AG08396 (cell line): ENCODE measurements around the gene RBM20.

Source experiments
- DNase-seq: peaks from one replicate; pipeline ENCODE4 v3.0.0; 2012; ENCODE audit warnings: low spot score, mixed read lengths

Gene RBM20

DNA sequence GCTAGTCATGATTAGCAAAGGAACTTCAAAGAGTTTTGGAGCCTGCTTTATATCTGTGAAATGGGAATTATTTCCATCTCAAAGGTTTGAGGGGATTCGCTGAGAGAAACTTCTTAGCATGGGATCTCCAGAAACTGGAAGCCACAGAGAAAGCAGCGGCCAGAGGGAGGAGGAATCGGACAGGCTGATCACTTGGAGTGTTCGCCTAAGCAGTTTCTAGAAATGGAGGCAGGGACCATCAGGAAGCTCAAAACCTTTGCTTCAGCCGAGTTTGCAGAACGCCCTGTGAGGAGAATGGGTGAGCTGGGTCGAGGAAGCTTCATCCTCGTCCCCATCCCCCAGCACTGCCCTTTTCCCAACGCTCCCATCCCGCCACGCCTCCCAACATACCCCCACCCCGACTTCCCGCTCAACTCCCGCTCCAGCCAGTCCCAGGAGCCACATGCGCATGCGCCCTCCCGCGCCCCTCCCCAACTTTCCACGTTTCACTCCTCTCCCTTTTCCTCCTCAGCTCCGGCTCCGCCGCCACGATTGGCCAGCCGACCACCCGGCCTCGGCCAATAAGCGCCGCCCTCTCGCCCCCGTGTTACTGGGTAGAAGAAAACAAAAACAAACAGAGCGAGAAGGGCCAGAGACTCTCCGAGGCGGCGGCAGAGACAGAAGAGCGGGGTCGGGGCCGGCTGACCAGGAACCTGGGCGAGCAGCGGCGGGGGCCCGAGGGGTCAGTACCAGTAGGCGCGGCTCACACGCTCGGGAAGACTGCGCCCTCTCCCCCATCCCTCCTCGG lies 227.4 kb downstream of the RBM20 start, which contains the start of gene PDCD4:
PDCD4 (plus strand) TSS at position 631 of the 787 bp plus-strand sequence. CDS start 4,100 bp downstream, outside the sequence.
- DNase-seq = peak; percentile 97

DNA sequence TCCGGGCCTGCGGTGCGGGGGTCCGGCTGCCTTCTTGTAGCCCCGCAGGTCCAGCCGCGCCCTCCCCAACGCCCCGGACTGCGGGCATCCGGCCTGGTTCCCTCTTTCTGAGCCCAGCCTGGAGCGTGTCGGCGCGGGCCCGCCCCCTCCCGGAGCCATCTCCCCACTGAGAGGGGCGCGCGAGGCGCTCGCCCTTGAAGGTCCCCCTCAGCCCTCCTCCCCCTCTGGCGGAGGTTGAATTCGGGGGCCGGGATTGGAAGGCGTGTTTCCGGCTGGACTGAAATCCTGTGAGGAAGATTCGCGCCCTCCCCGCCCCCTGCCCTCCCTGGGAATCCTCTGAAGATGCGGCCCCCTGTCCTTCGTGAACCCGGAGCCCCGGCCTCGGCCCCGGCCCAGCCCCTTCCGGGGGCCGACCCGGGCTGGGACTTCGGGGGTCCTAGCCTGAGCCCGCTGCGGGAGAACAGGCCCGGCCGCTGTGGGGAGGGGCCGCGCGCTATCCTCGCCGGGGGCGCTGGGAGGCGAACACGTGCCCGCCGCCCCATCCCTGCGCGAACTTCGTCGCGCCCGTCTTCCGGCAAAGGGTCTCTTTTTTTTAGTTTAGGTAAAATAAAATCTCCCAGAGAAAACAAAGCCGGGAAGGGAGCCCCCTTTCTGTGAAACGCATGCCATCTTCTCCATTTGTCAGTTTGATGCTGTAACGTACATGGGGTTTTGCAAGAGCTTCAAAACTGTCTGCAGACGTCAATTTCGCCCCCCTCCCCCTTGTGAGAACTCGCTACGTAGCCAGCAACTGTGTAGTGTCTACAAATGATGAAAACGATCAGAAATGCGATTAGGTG lies 228.2 kb downstream of the RBM20 start:
- DNase-seq = peak; percentile 47

DNA sequence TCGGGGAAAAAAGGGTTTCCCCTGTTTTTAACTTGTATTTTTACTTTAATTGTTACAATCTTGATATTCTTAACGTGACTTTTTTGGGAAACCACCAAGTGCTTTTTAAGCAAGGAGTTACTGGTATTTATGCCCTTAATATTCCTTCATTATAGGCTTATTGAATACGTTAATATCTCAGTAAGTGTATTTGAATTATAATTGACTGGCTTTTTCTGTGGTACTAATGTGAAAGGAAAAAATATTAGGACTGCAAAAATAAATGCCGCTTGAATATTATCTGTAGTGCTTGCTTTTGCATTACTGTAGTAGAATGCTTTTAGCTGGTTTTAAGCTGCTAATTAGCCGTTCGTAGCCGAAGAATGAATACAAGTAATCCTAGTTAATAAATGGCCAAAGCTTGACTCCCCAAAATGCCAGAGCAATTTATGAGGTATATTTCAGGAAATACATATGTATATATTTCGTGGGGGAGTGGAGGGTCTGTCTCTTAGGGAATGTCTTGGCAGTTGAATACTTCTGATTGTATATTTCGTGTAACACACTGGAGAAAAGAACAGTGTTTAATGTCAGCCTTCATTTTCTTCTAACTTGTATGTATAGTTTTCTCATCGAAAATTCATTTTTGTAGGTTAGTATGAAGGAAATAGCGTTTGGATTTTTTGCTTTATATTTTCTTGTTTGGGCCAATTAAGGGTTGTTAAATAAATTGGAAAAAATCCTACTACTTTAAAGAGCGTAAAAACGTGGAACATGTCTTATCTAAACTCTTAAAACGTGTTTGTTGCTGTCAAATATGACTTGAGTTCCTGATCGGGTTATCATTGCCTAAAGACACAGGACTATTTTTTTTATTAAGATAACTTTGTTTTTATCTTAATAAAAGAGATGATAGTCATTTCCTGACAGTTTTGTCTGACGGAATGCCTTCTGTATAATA lies 229.1 kb downstream of the RBM20 start:
- DNase-seq = no peak

GRCh38 chr10:110873951-110874350 lies 229.8 kb downstream of the RBM20 start:
- DNase-seq = no peak

GRCh38 chr10:110876000-110876399 lies 231.9 kb downstream of the RBM20 start:
- no peak for DNase-seq

DNA sequence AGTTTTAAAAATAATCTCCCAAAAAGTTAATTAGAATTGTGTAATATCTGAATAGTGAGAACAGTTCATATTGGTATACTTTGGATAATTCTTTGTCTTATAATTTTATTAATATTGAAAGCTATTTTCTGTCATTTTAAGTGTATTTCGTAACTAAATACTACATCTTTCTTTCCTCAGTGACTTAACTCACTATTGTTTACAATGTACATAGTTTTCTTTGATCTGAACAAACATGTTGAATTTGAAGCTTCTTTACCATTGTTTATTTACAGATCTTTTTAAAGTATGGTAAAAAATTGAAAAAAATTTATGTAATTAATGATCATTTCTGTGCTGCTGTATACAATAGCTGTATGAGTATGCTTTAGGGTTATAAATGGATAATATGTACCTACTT lies 232.7 kb downstream of the RBM20 start:
- DNase-seq = no peak

GRCh38 chr10:110880012-110880411 lies 235.9 kb downstream of the RBM20 start:
- no peak for DNase-seq

GRCh38 chr10:110881247-110881646 lies 237.1 kb downstream of the RBM20 start:
- no peak for DNase-seq

DNA sequence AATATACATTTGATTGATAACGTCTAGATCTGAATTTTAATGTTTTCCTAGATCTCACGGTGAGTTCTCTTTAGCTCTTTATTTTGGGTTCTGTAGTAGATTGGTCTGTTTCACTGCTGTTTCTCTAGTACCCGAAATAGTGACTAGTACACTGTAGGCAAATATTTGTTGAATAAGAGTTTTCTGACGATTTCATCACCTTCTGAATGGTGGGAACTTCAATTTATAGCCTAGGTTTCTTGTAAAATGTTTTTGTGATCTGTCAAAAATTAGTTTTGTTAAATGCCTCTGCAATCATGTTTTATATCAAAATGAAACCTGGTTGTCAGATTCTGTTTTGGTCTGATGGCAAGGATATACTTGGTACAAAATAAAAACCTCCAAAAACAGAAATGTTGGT lies 237.8 kb downstream of the RBM20 start:
- DNase-seq = no peak

DNA sequence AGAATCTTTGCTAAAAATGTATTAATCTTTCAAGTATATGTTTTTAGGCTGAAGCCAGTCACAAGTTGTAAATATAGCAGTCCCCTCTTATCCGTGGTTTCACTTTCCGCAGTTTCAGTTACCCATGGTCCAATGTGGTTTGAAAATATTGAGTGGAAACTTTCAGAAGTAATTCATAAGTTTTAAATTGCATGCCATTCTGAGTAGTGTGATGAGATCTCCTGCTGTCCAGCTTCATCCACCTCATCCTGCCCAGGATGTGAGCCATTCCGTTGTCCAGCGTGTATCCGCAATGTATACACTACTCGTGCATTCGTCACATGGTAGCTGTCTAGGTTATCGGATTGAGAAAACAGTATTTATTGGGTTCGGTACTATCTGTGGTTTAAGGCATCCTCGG lies 239.8 kb downstream of the RBM20 start:
- no peak for DNase-seq

DNA sequence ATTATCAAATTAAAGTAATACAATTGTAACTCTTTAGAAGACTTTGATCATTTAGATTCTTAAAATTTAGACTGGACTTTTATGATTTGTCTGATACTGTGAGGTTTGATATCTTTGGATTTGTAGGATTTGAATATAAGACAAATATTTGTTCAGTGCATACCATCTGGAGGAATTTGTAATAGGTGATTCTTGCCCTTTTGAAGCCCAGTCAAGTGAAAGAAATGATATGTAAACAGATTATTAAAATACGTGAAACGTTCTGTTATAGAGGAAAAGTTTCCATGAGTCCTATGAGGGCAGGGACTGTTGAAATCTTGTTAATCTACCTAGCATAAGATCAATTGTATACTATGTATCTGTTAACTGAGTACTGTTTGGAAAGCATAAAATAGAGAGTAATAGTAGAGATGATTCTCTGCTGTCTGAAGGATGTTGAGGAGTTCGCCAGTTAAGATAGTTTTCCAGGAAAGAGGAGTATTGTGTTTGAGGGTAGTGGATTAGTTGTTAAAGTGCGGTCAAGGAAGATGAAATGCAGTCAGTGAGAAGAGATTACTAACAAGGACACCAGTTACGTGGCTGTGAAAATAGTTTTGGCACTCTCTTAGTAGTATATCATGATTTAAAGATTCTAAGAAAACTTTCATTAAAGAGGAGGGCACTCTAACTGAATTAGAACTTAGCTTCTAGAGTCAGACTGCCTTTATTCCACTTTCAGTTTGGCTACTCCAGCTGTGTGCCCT lies 242.0 kb downstream of the RBM20 start:
- DNase-seq = no peak

DNA sequence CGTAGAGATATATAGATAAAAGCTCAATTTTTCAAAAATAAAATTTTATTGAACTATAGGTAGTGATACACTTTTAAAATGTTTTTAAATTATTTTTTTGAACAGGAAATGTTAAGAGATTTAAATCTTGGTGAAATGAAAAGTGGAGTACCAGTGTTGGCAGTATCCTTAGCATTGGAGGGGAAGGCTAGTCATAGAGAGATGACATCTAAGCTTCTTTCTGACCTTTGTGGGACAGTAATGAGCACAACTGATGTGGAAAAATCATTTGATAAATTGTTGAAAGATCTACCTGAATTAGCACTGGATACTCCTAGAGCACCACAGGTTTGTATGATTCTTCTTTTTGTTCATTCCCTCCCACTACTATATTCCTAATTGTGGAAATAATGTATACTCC lies 243.4 kb downstream of the RBM20 start:
- DNase-seq = no peak
